GM18861 (cell line): ENCODE data around the gene AGRP.

Experiments used
- ATAC-seq: cut with Tn5 transposase; IDR thresholded peaks from one replicate; pipeline ENCODE4 v1.9.1; 2021; ENCODE audit not compliant: unreplicated experiment

AGRP gene

GRCh38 chr16:67445913-67446907 is 37.1 kb downstream of the AGRP start:
- ATAC-seq, result no peak

GRCh38 chr16:67445441-67445912 is 37.9 kb downstream of the AGRP start:
- no peak for ATAC-seq

GRCh38 chr16:67445126-67445426 is 38.3 kb downstream of the AGRP start:
- no peak for ATAC-seq

GRCh38 chr16:67444259-67445125 is 38.9 kb downstream of the AGRP start:
- ATAC-seq, result no peak

- ATAC-seq, result no peak
Measured at GRCh38 chr16:67443265-67443664, 40.1 kb downstream of the AGRP start.

- ATAC-seq, result no peak
Measured at GRCh38 chr16:67442581-67443255, 40.6 kb downstream of the AGRP start.

GRCh38 chr16:67441907-67442306 is 41.4 kb downstream of the AGRP start:
- ATAC-seq, result no peak

- ATAC-seq, result no peak
Measured at GRCh38 chr16:67441271-67441753, 42.0 kb downstream of the AGRP start.

- ATAC-seq, result no peak
Measured at GRCh38 chr16:67438824-67439393, 44.4 kb downstream of the AGRP start.

GRCh38 chr16:67438098-67438791 is 45.1 kb downstream of the AGRP start:
- ATAC-seq, result no peak

GRCh38 chr16:67437513-67437912 is 45.8 kb downstream of the AGRP start:
- ATAC-seq, result no peak

- no peak for ATAC-seq
Measured at GRCh38 chr16:67436640-67437193, 46.6 kb downstream of the AGRP start.

- no peak for ATAC-seq
Measured at GRCh38 chr16:67435758-67436164, 47.6 kb downstream of the AGRP start.

GRCh38 chr16:67433131-67433719 is 50.1 kb downstream of the AGRP start:
- no peak for ATAC-seq
